Activated CD4-positive, alpha-beta T cell treated with anti-CD3 and anti-CD28 coated beads, Interleukin-2, amount 50 U/mL, for 48 hours (primary cell): Measurements from ENCODE around the gene RANBP3L.
"Not testable (repeated sequence)": the region's sequence is repeated elsewhere in the genome, so short reads cannot be mapped to it uniquely, and the experiment has no call there.

Source experiments
- DNase-seq, 2 experiments: peaks; one replicate each; pipeline ENCODE4 v3.0.0-alpha.2; 2020

Gene RANBP3L

GRCh38 chr5:36202521-36202961, 99.2 kb downstream of the RANBP3L start:
- no peak for DNase-seq

DNA sequence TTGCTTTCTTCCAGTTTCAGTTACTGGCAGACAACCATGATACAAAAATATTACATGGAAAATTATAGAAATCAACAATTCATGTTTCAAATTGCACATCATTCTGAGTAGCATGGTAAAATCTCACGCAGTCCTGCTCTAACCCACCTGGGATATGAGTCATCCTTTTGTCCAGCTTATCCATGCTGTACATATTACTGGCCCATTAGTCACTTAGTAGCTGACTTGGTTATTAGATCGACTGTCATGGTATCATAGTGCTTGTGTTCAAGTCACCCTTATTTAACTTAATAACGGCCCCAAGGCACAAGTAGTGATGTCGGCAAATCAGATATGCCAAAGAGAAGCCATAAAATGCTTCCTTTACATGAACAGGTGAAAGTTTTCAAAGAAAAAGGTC, 101.2 kb downstream of the RANBP3L start:
- no peak for DNase-seq

DNA sequence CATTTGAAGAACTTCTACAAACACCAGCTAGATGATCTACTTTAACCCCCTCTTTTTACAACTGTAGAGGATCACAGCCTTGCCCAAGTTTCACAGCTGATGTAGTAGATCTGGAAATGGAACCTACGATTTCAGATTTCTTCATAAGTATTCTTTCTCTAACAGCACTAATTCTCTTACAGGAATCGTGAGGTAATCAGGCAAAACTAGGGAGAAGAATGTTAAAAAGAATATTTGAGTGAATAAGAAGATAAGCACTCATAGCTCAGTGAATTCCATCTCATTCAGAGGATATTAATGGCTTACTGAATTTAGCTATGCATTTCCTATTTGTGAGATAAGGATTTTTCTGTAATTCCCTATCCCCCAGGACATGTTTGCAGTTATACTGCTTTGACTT, 102.1 kb downstream of the RANBP3L start:
- DNase-seq, result no peak

DNA sequence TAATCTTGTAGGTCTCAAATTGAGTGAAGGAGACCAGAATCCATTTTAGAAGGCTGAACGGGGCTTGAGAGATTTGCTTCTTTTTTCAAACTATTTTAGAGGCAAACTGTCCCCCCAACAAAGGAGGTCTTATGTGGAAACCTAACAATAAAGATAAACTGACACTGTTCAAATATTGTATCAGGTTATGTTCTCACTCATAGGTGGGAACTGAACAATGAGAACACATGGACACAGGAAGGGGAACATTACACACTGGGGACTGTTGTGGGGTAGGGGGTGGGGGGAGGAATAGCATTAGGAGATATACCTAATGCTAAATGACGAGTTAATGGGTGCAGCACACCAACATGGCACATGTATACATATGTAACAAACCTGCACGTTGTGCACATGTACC, 102.9 kb downstream of the RANBP3L start:
- DNase-seq, result not testable (repeated sequence)
